GM21447 (cell line): Measurements from ENCODE around the gene CLEC3B.

Source experiments
- ATAC-seq: cut with Tn5 transposase; IDR thresholded peaks from one replicate; pipeline ENCODE4 v1.9.1; 2021; ENCODE audit not compliant: unreplicated experiment

Gene CLEC3B

GRCh38 chr3:45002720-45003119, 23.4 kb upstream of the CLEC3B start:
- ATAC-seq: no peak

- no peak for ATAC-seq
Measured at GRCh38 chr3:45003406-45003805, 22.7 kb upstream of the CLEC3B start.

- ATAC-seq: no peak
Measured at GRCh38 chr3:45003859-45004258, 22.2 kb upstream of the CLEC3B start.

DNA sequence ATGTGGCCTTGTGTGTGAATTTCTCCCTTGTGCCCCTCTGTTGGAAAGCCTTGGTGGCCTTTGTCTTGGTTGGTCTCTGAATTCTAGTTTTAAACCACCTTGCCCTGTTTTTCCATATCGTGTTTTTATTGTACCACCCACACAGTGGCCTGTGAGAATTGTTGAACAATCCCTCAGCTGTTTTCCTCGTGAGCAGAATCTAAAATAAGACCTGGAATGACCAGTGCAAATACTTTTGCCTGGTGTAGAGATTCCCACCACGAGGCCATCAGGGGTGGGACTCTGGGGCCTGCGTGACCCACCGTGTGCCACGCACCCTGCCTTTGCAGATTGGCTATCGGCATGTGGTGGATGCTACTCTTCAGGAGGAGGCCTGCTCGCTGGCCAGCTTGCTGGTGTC, 19.0 kb upstream of the CLEC3B start:
- ATAC-seq: no peak

DNA sequence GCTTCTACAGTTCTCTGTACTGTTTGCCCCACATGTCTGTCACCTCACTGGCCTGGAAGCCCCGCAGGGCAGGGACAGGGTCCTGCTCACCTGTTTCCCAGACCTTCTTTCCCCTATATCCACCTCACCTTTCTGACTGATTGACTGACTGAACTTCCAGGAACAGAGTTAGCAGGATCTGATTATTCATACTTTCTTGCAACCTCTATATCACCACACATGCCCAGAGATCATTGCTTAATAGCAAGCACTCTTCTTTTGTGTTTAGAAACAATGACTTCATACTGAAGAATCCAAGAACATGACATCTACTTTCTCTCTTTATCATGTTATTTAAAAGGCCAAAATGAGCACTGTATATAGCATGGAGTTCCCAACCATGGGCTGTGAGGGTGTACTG, 18.0 kb upstream of the CLEC3B start:
- no peak for ATAC-seq

GRCh38 chr3:45009868-45010267, 16.2 kb upstream of the CLEC3B start:
- no peak for ATAC-seq

DNA sequence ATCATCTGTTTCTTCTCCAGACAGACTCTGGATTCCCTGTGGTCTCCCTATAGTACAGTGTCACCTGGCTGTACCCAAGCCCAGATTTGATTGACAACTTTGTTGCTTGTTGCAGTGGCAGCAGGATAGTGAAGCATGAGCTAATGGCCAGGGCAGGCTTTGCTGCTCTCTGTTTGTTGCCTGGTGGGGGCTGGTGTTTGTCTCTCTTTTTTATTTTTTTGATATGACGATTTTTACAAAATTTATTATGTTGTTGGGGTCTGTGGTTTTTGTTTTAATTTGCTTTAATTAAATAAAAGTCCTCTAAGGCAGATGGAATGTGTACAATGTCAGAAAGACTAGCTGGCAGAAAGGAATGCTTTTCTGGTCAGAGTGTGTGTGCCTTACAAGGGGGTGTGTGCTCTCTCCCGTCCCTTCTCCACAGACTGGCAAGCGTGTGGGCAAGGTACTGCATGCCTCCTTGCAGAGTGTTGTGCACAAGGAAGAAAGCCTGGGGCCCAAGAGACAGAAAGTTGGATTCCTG, 15.2 kb upstream of the CLEC3B start:
- ATAC-seq: no peak

DNA sequence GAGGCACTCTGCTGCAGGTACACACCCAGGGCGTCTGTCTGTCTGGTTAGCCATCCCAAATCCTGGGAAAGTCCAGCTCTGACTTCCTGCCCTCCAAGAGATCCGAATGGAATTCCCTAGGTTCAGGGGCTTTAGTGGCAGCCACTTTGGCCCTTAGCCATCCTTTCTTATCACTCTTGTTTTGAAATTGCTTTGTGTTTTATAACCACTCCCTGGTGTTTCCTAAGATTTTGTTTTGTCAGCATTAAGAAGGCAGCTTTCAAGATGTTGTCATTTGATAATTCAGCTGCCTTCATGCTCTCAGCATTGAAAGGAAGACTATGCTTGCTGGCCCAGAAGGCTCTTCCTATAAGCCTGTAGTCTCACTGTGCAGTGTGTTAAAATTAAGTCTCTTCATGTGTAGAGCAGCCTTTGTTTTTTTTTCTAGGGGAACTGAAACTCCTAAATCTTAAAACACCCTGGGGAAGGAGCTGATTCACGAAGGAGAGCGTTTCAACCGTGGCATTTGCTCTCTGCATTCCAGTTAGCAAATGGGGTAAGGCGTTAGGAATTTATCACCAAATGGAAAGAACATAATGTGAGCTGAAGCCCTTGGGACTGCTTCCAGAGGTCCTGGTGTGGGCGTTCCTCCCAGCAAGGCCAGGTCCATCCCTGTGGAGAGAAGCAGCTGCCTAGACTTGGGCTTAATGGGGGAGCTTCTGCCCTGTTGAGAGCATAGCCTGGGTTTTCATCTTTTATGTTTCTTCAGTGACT, 14.2 kb upstream of the CLEC3B start:
- no peak for ATAC-seq

DNA sequence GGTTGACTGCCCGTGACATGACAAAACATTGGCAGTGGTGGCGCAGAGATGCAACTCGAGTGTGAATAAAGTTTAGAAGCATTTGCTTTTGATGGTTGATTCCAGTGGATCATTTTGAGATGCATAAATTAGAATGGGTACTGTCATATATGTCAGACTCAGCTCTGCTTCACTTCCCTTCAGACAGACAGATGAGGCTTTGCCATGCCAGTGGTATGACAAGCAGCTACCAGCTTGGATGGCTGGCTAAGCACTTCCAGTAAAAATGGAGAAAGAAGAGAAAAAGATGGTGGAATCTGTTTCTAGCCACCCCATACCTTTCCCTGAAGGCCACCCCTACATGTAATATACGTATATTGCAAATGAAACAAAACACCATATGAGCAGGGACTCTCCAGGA, 13.5 kb upstream of the CLEC3B start:
- ATAC-seq: no peak

GRCh38 chr3:45016916-45017315, 9.2 kb upstream of the CLEC3B start:
- ATAC-seq: no peak

GRCh38 chr3:45017821-45018220, 8.3 kb upstream of the CLEC3B start:
- ATAC-seq: no peak

DNA sequence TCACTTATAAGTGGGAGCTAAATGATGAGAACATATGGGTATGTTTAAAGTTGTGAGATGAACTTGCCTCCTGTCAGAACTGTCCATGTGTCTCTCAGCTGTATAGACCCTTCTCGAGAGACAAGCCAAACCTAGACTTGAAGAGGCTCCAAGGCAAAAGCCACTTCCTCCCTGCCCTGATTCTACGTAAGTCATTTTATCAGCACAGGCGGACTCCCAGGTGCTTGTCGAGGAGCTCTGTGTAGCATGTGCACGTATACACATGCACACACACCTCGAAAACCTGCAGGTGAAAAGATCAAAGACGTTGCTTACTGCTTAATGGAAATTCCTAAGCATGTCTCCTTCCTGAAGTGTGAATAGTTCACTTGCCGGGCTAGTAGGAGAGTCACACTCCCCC, 5.6 kb upstream of the CLEC3B start:
- ATAC-seq: no peak

DNA sequence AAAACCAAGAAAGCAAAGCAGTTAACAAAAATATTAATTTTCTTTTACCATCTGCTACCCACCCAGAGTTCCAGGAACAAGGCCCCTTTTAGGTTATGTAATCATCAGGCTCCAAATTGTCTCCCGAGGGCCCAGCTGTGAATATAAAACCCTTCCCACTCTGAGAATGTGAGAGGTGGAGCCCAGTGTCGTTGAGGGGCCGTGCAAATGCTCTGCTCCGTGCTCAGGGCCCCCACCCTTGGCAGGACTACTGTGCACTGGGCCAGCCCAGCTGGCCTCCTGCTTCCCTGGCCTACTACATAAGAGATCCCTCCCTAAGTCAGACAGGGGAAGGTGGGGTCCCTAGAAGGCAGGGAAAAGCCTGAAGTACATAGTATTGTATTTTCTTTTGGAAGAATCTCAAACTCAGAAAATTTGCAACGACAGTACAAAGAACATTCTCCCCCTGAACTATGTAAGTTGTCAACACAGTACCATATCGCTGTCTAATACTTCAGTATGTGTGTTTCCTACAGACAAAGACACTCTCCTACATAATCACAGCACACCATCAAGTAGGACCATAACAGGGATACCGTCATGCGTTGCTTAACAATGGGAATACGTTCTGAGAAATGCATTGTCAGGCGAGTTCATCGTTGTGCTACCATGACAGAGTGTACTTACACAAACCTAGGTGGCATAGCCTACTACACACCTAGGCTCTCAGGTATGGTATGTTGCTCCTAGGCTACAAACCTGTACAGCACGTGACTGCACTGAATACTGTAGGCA, 4.4 kb upstream of the CLEC3B start:
- no peak for ATAC-seq

- no peak for ATAC-seq
Measured at GRCh38 chr3:45023675-45024074, 2.4 kb upstream of the CLEC3B start.

DNA sequence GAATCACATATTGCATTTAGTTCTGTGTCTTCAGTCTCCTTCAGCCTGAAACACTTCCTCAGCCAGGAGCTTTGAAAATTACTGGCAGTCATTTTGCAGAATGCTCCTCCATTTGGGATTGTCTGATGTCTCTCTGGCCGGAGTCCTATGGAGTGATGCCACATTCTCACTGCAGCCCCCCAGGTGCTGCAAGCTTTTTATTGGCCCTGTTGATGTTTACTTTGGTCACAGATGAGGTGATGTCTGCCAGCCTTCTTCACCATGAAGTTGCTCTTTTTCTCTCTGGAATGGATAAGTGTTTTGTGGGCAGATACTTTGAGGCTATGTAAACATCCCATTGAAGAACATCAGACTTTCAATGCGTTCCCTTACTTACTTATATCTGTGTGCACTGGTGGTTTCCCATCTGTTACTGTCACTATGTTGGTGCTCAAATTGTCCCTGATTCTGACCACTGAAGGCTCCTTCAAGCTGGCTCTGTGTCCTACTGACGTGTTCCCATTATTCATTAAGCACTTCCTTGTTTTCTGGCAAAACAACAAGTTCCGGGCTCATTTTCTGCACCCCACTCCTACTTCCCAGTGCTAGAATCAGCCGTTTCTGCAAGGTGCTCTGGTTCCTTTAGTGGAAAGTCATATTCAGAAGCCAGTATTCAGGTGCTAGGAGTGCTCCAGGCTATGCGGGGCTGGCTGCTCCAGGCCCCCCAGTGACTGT, 1.4 kb upstream of the CLEC3B start:
- ATAC-seq: no peak

GRCh38 chr3:45026957-45027356, 854 bp downstream of the CLEC3B start:
- no peak for ATAC-seq

DNA sequence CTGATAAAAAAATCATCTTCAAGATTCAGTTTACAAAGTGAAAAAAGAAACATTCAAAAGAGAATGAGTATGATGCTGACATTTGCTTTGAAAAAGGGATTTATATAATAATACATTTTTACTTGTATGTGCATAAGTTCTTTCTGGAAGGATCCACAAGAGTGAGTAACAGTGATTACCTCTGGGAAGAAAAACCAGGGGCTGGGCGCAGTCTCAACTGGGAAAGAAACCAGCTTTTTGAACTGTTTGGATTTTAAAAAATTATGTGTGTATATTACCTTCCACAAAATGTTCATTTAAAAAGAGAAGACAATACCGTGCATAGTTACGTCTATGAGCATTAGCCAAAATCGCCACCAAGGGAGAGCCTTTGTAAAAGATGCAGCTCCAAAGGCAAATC, 1.3 kb downstream of the CLEC3B start:
- ATAC-seq: no peak

DNA sequence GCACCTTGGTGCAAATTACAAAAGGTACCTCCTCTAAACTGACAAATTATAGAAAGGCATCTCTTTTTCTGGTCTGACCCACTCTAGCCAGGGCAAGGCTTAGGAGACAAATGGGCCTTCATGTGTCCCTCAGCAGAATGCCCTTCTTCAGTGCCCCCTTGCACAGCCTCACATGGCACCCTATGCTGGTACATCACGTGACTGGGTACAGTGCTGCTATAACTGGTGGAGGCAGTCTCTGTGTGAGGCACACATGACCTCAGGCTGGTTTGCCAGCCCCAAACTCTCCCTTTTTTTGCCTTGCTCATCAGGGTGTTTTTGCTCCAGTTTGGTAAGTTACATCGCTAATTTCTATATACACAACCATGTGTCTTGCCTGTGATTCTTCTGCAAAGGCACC, 3.1 kb downstream of the CLEC3B start:
- no peak for ATAC-seq

DNA sequence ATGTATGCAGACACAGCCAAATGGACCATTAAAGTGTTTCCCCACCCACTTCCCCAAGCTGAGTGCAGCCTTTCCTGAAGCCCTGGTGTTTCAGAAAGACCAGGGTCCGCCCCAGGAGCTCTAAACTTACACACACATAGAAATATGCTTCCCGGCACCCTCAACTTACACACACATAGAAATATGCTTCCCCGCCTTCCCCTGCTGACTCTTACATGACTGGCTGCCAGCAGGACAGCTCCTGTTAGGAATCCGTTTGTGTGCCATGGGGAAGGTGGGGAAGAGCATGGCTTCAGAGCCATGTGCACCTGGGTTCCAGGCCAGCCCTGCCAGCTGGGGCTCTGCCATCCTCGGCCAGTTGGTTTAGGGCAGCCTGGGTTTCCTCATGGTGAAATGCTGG, 3.6 kb downstream of the CLEC3B start:
- ATAC-seq: no peak

DNA sequence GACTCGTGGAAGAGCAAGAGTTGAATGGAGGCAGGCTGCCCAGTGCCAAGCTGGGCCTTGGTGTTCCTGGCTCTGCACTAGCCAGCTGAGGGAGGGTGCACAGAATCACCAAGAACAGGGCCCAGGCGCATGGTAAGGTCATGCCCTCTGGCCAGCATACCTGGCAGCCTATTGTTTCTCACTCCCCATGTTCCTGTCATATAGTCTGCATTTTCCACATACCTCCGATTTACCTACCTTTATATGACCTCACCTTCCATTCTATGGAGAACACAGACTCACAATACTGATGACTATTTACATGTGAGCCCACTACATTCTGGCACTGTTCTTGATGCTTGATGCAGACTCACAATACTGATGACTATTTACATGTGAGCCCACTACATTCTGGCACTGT, 5.4 kb downstream of the CLEC3B start:
- ATAC-seq: no peak

- ATAC-seq: no peak
Measured at GRCh38 chr3:45032113-45032512, 6.0 kb downstream of the CLEC3B start.

- no peak for ATAC-seq
Measured at GRCh38 chr3:45033791-45034190, 7.7 kb downstream of the CLEC3B start.
